K562 (cell line): ENCODE measurements around the gene TALDO1. TPM values are rescaled to one million over a fixed set of nuclear protein-coding genes. Genes with fewer than 3 reads are reported as not detected.

Experiments used
- CHD1 ChIP-seq: fragments of 200-600 bp; sonication (generic); IDR thresholded peaks from one replicate; pipeline ENCODE4 v1.6.1; 2012; ENCODE audit warnings: mild to moderate bottlenecking, moderate library complexity, low read length, inconsistent platforms
- DIDO1 ChIP-seq: fragments of 450-650 bp; IDR thresholded peaks from 2 replicates; pipeline ENCODE4 v1.6.1; 2016; ENCODE audit warnings: low read depth, missing biosample characterization, missing genetic modification characterization
- FIP1L1 ChIP-seq: fragments of 200-400 bp; formaldehyde crosslinking; IDR thresholded peaks from 2 replicates; pipeline ENCODE4 v1.6.1; 2018; ENCODE audit warnings: mild to moderate bottlenecking, low read depth, low read length; ENCODE audit not compliant: poor library complexity, severe bottlenecking
- KDM1A ChIP-seq, 2 experiments: fragments of 450-650 bp; IDR thresholded peaks; 2 replicates each; pipeline ENCODE4 v1.6.1; 2016; ENCODE audit warnings: mild to moderate bottlenecking in 2 of 2
- KLF1 ChIP-seq: fragments of 450-650 bp; IDR thresholded peaks from 2 replicates; pipeline ENCODE4 v1.6.1; 2016; ENCODE audit warnings: missing genetic modification characterization, missing compliant biosample characterization
- MCM5 ChIP-seq: fragments of 450-650 bp; IDR thresholded peaks from 2 replicates; pipeline ENCODE4 v1.6.1; 2016; ENCODE audit warnings: low read depth
- MTA1 ChIP-seq: fragments of 450-650 bp; IDR thresholded peaks from 2 replicates; pipeline ENCODE4 v1.6.1; 2017; ENCODE audit warnings: borderline replicate concordance
- NCOA6 ChIP-seq: fragments of 450-650 bp; IDR thresholded peaks from 2 replicates; pipeline ENCODE4 v1.6.1; 2017; ENCODE audit warnings: mild to moderate bottlenecking
- POLR2G ChIP-seq: fragments of 200-400 bp; formaldehyde crosslinking; IDR thresholded peaks from 2 replicates; pipeline ENCODE4 v1.6.1; 2017; ENCODE audit warnings: low read depth, mild to moderate bottlenecking, antibody characterized with exemption, low read length, moderate library complexity
- PRMT5 ChIP-seq: sonication (generic); formaldehyde crosslinking; IDR thresholded peaks from 2 replicates; pipeline ENCODE4 v1.5.0; 2020; ENCODE audit warnings: missing genetic modification reagents
- PRPF4 ChIP-seq: fragments of 200-400 bp; formaldehyde crosslinking; IDR thresholded peaks from one replicate; pipeline ENCODE4 v1.6.1; 2017; ENCODE audit warnings: low read length, low read depth, mild to moderate bottlenecking; ENCODE audit not compliant: insufficient read depth, poor library complexity, severe bottlenecking
- SAFB2 ChIP-seq: fragments of 200-400 bp; formaldehyde crosslinking; IDR thresholded peaks from 2 replicates; pipeline ENCODE4 v1.6.1; 2018; ENCODE audit warnings: borderline replicate concordance, low read length, low read depth, moderate library complexity; ENCODE audit not compliant: severe bottlenecking
- SMAD1 ChIP-seq: fragments of 150-350 bp; IDR thresholded peaks from 2 replicates; pipeline ENCODE4 v1.6.1; 2014; ENCODE audit warnings: low read length, low read depth; ENCODE audit not compliant: partially characterized antibody
- SREBF2 ChIP-seq: sonication (generic); formaldehyde crosslinking; IDR thresholded peaks from 2 replicates; pipeline ENCODE4 v1.4.0; 2020; ENCODE audit warnings: mild to moderate bottlenecking, missing genetic modification reagents
- ZFPM2 ChIP-seq: fragments of 250-450 bp; sonication (Bioruptor Pico); IDR thresholded peaks from 2 replicates; pipeline ENCODE4 v1.5.1; 2022; ENCODE audit warnings: mild to moderate bottlenecking
- ZNF444 ChIP-seq: fragments of 250-450 bp; sonication (Bioruptor Pico); IDR thresholded peaks from 2 replicates; pipeline ENCODE4 v1.4.0; 2020; ENCODE audit warnings: mild to moderate bottlenecking, moderate library complexity
- ZNF518B ChIP-seq: fragments of 250-450 bp; sonication (Bioruptor Pico); IDR thresholded peaks from 2 replicates; pipeline ENCODE4 v1.5.0; 2021; ENCODE audit warnings: mild to moderate bottlenecking, moderate library complexity
- ZNF76 ChIP-seq: fragments of 250-450 bp; sonication (Bioruptor Pico); IDR thresholded peaks from 2 replicates; pipeline ENCODE4 v1.4.0; 2020; ENCODE audit warnings: mild to moderate bottlenecking, moderate library complexity, borderline replicate concordance
- polyA plus RNA-seq, 8 experiments: library from polyadenylated mRNA; depleted of rRNA in 4 of 8; stranded (reverse) in 5 of 8; unstranded in 3 of 8; fragments of >200 nt; fragmentation: Nextera tagmentation in 2 of 8; fragmentation: Illumina TruSeq in 1 of 8; extraction: Ambion mirVana in 2 of 8; extraction: Trizol in 1 of 8; gene quantifications; 2 replicates each; pipeline versions ENCODE4 v1.2.1 to v1.2.3, GENCODE V29; 2011 to 2014; ENCODE audit warnings: inconsistent platforms in 1 of 8, missing spikeins in 1 of 8
- total RNA-seq, 7 experiments: library from RNA; depleted of rRNA in 6 of 7; stranded (reverse); fragments of >200 nt in 6 of 7; fragmentation: Illumina TruSeq in 2 of 7; extraction: Trizol in 2 of 7; gene quantifications; 2 replicates each; pipeline versions ENCODE4 v1.2.1 to v1.2.3, GENCODE V29; 2011 to 2021; ENCODE audit warnings: low replicate concordance in 1 of 7

The TALDO1 gene
- total and polyA plus RNA-seq, 9 of the 15 experiments (the other 6 are each of a cell fraction or from before 2014, with no cell fraction given) = 260 to 541 (median 441) TPM

- TF ChIP-seq ZNF518B (CRISPR knock-in tag) (no peak), KDM1A (IDR thresholded peaks at IDR 0.05) (no peak), PRPF4 (no peak), MCM5 (no peak), ZNF76 (CRISPR knock-in tag) (no peak), ZFPM2 (CRISPR knock-in tag) (no peak), SREBF2 (CRISPR knock-in tag) (no peak), NCOA6 (no peak), SAFB2 (no peak), SMAD1 (no peak), POLR2G (peak; percentile 74; the same call in 1 of the 2 replicates), ZNF444 (no peak), DIDO1 (tag) (no peak), KLF1 (tag) (no peak), FIP1L1 (peak; percentile 52), CHD1 (peak; percentile 11), PRMT5 (no peak), MTA1 (no peak)
Observed at GRCh38 chr11:803770-804598, 56.7 kb downstream of the TALDO1 start (continued).
